Stimulated activated naive CD8-positive, alpha-beta T cell treated with anti-CD3 and anti-CD28 coated beads, Interleukin-15, Interleukin-2, amounts not matched to agents 100 ng/mL and 50 ng/mL, for 24 hours (primary cell): Measurements from ENCODE around the gene DPF3.

Experiments used
- H3K27ac Mint-ChIP-seq: one replicate; pipeline ENCODE4 v1.8.0; 2021; ENCODE audit warnings: mild to moderate bottlenecking, mixed read lengths
- H3K27me3 Mint-ChIP-seq: one replicate; pipeline ENCODE4 v1.8.0; 2021; ENCODE audit warnings: mixed read lengths
- H3K36me3 Mint-ChIP-seq: one replicate; pipeline ENCODE4 v1.8.0; 2021; ENCODE audit warnings: low read depth, mixed read lengths
- H3K4me1 Mint-ChIP-seq: one replicate; pipeline ENCODE4 v1.8.0; 2021; ENCODE audit warnings: low read depth, mixed read lengths
- H3K4me3 Mint-ChIP-seq: one replicate; pipeline ENCODE4 v1.8.0; 2021; ENCODE audit warnings: mild to moderate bottlenecking, mixed read lengths
- H3K9me3 Mint-ChIP-seq: one replicate; pipeline ENCODE4 v1.8.0; 2021; ENCODE audit warnings: mixed read lengths

The DPF3 gene

GRCh38 chr14:72699852-72700257, 194.0 kb downstream of the DPF3 start:
- H3K27me3 Mint-ChIP-seq: no peaks in the 10 kb centered on the region
- no peak overlapping the region for H3K4me3 Mint-ChIP-seq
- no peaks in the 10 kb centered on the region for H3K36me3 Mint-ChIP-seq
- no peaks in the 10 kb centered on the region for H3K9me3 Mint-ChIP-seq
- peaks cover 8% of the 10 kb centered on the region for H3K4me1 Mint-ChIP-seq
- H3K27ac Mint-ChIP-seq: no peak overlapping the region

- Mint-ChIP-seq H3K4me3 (no peak overlapping the region), H3K27ac (no peak overlapping the region), H3K9me3 (no peaks in the 10 kb centered on the region), H3K36me3 (no peaks in the 10 kb centered on the region), H3K4me1 (peaks cover 8% of the 10 kb centered on the region), H3K27me3 (no peaks in the 10 kb centered on the region)
Observed at GRCh38 chr14:72699443-72699842, 194.5 kb downstream of the DPF3 start.

GRCh38 chr14:72692696-72693095, 201.2 kb downstream of the DPF3 start:
- H3K4me1 Mint-ChIP-seq: no peaks in the 10 kb centered on the region
- H3K27ac Mint-ChIP-seq: no peak overlapping the region
- H3K36me3 Mint-ChIP-seq: no peaks in the 10 kb centered on the region
- no peaks in the 10 kb centered on the region for H3K9me3 Mint-ChIP-seq
- H3K4me3 Mint-ChIP-seq: no peak overlapping the region
- no peaks in the 10 kb centered on the region for H3K27me3 Mint-ChIP-seq

- Mint-ChIP-seq H3K36me3 (peaks cover 2% of the 10 kb centered on the region), H3K9me3 (no peaks in the 10 kb centered on the region), H3K4me3 (no peak overlapping the region), H3K27me3 (no peaks in the 10 kb centered on the region), H3K27ac (no peak overlapping the region), H3K4me1 (no peaks in the 10 kb centered on the region)
Observed at GRCh38 chr14:72690324-72690723, 203.6 kb downstream of the DPF3 start.

- H3K4me3 Mint-ChIP-seq: no peak overlapping the region
- no peak overlapping the region for H3K27ac Mint-ChIP-seq
- no peaks in the 10 kb centered on the region for H3K27me3 Mint-ChIP-seq
- peaks cover 5% of the 10 kb centered on the region for H3K36me3 Mint-ChIP-seq
- H3K4me1 Mint-ChIP-seq: no peaks in the 10 kb centered on the region
- no peaks in the 10 kb centered on the region for H3K9me3 Mint-ChIP-seq
Observed at GRCh38 chr14:72688990-72689671, 204.8 kb downstream of the DPF3 start.

GRCh38 chr14:72686832-72687231, 207.1 kb downstream of the DPF3 start:
- Mint-ChIP-seq H3K9me3 (no peaks in the 10 kb centered on the region), H3K36me3 (peaks cover 5% of the 10 kb centered on the region), H3K4me1 (no peaks in the 10 kb centered on the region), H3K4me3 (no peak overlapping the region), H3K27ac (no peak overlapping the region), H3K27me3 (no peaks in the 10 kb centered on the region)

GRCh38 chr14:72686101-72686500, 207.8 kb downstream of the DPF3 start:
- Mint-ChIP-seq H3K9me3 (no peaks in the 10 kb centered on the region), H3K4me1 (no peaks in the 10 kb centered on the region), H3K27ac (no peak overlapping the region), H3K36me3 (peaks cover 5% of the 10 kb centered on the region), H3K27me3 (no peaks in the 10 kb centered on the region), H3K4me3 (no peak overlapping the region)

GRCh38 chr14:72685456-72685855, 208.4 kb downstream of the DPF3 start:
- no peaks in the 10 kb centered on the region for H3K27me3 Mint-ChIP-seq
- no peak overlapping the region for H3K27ac Mint-ChIP-seq
- no peaks in the 10 kb centered on the region for H3K4me1 Mint-ChIP-seq
- no peak overlapping the region for H3K4me3 Mint-ChIP-seq
- peaks cover 5% of the 10 kb centered on the region for H3K36me3 Mint-ChIP-seq
- H3K9me3 Mint-ChIP-seq: no peaks in the 10 kb centered on the region

GRCh38 chr14:72683787-72684186, 210.1 kb downstream of the DPF3 start:
- Mint-ChIP-seq H3K27me3 (no peaks in the 10 kb centered on the region), H3K4me3 (no peak overlapping the region), H3K4me1 (no peaks in the 10 kb centered on the region), H3K9me3 (no peaks in the 10 kb centered on the region), H3K27ac (no peak overlapping the region), H3K36me3 (peaks cover 5% of the 10 kb centered on the region)

GRCh38 chr14:72682188-72682587, 211.7 kb downstream of the DPF3 start:
- H3K9me3 Mint-ChIP-seq: no peaks in the 10 kb centered on the region
- H3K27me3 Mint-ChIP-seq: no peaks in the 10 kb centered on the region
- no peaks in the 10 kb centered on the region for H3K4me1 Mint-ChIP-seq
- peaks cover 5% of the 10 kb centered on the region for H3K36me3 Mint-ChIP-seq
- H3K27ac Mint-ChIP-seq: no peak overlapping the region
- no peak overlapping the region for H3K4me3 Mint-ChIP-seq

GRCh38 chr14:72680853-72681640, 212.9 kb downstream of the DPF3 start:
- Mint-ChIP-seq H3K27me3 (no peaks in the 10 kb centered on the region), H3K36me3 (peaks cover 5% of the 10 kb centered on the region), H3K27ac (no peak overlapping the region), H3K4me3 (no peak overlapping the region), H3K9me3 (no peaks in the 10 kb centered on the region), H3K4me1 (no peaks in the 10 kb centered on the region)

GRCh38 chr14:72679536-72680151, 214.3 kb downstream of the DPF3 start:
- no peaks in the 10 kb centered on the region for H3K9me3 Mint-ChIP-seq
- H3K27me3 Mint-ChIP-seq: no peaks in the 10 kb centered on the region
- peaks cover 7% of the 10 kb centered on the region for H3K4me1 Mint-ChIP-seq
- H3K27ac Mint-ChIP-seq: no peak overlapping the region
- H3K36me3 Mint-ChIP-seq: no peaks in the 10 kb centered on the region
- no peak overlapping the region for H3K4me3 Mint-ChIP-seq

- Mint-ChIP-seq H3K27me3 (no peaks in the 10 kb centered on the region), H3K36me3 (no peaks in the 10 kb centered on the region), H3K9me3 (no peaks in the 10 kb centered on the region), H3K27ac (no peak overlapping the region), H3K4me1 (peaks cover 7% of the 10 kb centered on the region), H3K4me3 (no peak overlapping the region)
Observed at GRCh38 chr14:72679141-72679535, 214.8 kb downstream of the DPF3 start.

- H3K4me3 Mint-ChIP-seq: no peak overlapping the region
- H3K4me1 Mint-ChIP-seq: peaks cover 7% of the 10 kb centered on the region
- H3K9me3 Mint-ChIP-seq: no peaks in the 10 kb centered on the region
- H3K27me3 Mint-ChIP-seq: no peaks in the 10 kb centered on the region
- H3K27ac Mint-ChIP-seq: no peak overlapping the region
- no peaks in the 10 kb centered on the region for H3K36me3 Mint-ChIP-seq
Observed at GRCh38 chr14:72678356-72678755, 215.5 kb downstream of the DPF3 start.

GRCh38 chr14:72677664-72678063, 216.2 kb downstream of the DPF3 start:
- Mint-ChIP-seq H3K4me3 (no peak overlapping the region), H3K27me3 (no peaks in the 10 kb centered on the region), H3K9me3 (no peaks in the 10 kb centered on the region), H3K27ac (no peak overlapping the region), H3K4me1 (peaks cover 7% of the 10 kb centered on the region), H3K36me3 (no peaks in the 10 kb centered on the region)
